Brain microvascular endothelial cell (primary cell): ENCODE results near the gene FARP1.
A peak's percentile ranks its signal among the peaks of the same experiment; 100 is the strongest.

Experiments
- DNase-seq: peaks from one replicate; pipeline ENCODE4 v3.0.0-alpha.2; 2020
- H3K27ac ChIP-seq: fragments of 250-450 bp; sonication (Bioruptor Pico); 2 replicates; pipeline ENCODE4 v1.5.1; 2020; ENCODE audit warnings: mild to moderate bottlenecking, moderate library complexity
- H3K27me3 ChIP-seq: fragments of 250-450 bp; sonication (Bioruptor Pico); replicated peaks from 2 replicates; pipeline ENCODE4 v1.5.1; 2020; ENCODE audit warnings: mild to moderate bottlenecking
- H3K36me3 ChIP-seq: fragments of 250-450 bp; sonication (Bioruptor Pico); replicated peaks from 2 replicates; pipeline ENCODE4 v1.5.1; 2020; ENCODE audit warnings: mild to moderate bottlenecking
- H3K4me3 ChIP-seq: 2 replicates; pipeline ENCODE4 v1.5.1; 2011; ENCODE audit warnings: low read depth, mild to moderate bottlenecking, control low read depth, low read length, moderate library complexity
- CTCF ChIP-seq: IDR thresholded peaks from 2 replicates; pipeline ENCODE4 v1.5.1; 2011; ENCODE audit warnings: low read depth, mild to moderate bottlenecking, moderate library complexity, low read length, control low read depth, inconsistent platforms; ENCODE audit errors: missing control alignments
- in situ Hi-C: cut with HindIII; loops from 2 replicates; pipeline ENCODE4 v1.10.0; 2017; ENCODE audit warnings: low sequenced_read_pairs, low pct_ligation_motif_present

The FARP1 gene

DNA sequence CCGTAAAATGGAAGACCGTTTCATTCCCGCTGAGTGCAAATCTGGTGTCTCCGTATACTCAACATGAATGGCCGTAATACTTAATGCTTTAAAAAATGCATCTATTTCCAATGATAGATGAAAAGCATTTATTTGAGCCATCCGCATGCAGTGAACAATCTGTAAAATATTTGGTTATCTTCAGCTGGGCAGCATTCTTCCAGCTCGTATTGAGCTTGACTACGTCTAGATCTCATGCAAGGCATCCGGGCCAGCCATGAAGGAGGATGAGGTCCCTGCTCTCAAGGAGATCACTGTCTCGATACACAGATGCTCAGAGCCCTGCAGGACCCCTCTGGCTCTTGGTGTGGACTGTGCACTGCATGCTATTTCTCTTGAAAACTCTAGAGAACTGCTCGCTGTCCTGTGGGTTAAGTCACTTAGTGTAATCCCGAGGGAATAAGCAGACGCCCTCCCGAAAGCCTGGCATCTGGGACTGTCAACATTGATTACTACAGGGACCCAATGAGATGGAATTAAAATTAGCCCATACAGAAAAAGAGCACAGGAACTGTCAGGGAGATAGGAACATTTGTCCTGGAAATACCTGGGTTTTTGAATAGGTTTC lies 146.5 kb downstream of the FARP1 start:
- no peak overlapping the region for H3K4me3 ChIP-seq
- H3K27me3 ChIP-seq, result no peaks in the 10 kb centered on the region
- H3K27ac ChIP-seq, result no peak overlapping the region
- in situ Hi-C loops, result no loop called here
- no peak for TF ChIP-seq CTCF
- DNase-seq, result peak; percentile 54
- H3K36me3 ChIP-seq, result no peaks in the 10 kb centered on the region

DNA sequence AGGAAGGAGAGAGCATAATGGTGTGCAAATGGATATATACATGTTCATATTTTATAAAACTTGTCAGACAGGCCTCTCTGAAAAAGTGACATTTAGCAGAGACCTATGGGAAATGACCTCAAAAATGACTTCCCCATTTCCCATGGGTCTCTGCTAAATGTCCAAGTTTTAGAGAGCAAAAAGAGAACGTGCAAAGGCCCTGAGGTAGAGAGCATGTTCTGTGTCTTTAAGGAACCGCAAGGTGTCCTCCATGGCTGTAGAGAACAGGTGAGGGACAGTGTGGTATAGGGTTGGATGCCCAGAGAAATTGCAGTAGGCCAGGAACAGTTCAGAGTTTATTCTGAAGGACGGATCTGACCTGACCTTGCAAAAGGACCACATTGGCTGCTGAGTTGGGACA lies 147.4 kb downstream of the FARP1 start:
- DNase-seq, result no peak
- in situ Hi-C loops, result no loop called here

GRCh38 chr13:98291658-98292057 lies 148.8 kb downstream of the FARP1 start:
- Histone ChIP-seq H3K4me3 (no peak overlapping the region), H3K36me3 (no peaks in the 10 kb centered on the region), H3K27ac (no peak overlapping the region), H3K27me3 (no peaks in the 10 kb centered on the region)
- in situ Hi-C loops, result no loop called here
- DNase-seq, result no peak
- no peak for TF ChIP-seq CTCF

More for the DNA sequence above, 147.4 kb downstream of the FARP1 start:
- no peak for TF ChIP-seq CTCF
- Histone ChIP-seq H3K27ac (no peak overlapping the region), H3K27me3 (no peaks in the 10 kb centered on the region), H3K4me3 (no peak overlapping the region), H3K36me3 (no peaks in the 10 kb centered on the region)

DNA sequence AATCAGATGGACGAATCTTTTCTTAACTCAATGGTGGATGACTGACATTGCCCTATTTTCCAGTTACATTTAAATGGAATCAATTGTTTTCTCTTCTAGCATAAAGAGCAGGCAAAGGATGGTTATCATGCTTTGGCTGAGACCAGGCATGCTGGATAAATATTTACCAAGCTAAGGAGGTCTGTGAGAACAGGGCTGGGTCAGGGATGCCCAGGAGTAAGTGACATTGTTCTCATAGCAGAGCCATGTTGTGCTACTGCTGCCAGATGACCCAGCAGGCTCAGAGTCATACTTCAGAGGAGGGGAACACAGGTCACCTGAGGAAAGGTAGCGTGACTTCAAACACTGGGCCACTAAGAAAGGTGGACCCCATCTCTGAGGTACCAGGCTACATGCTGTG lies 150.2 kb downstream of the FARP1 start:
- Histone ChIP-seq H3K36me3 (no peaks in the 10 kb centered on the region), H3K27ac (no peak overlapping the region), H3K27me3 (no peaks in the 10 kb centered on the region), H3K4me3 (no peak overlapping the region)
- in situ Hi-C loops, result no loop called here
- DNase-seq, result no peak
- no peak for TF ChIP-seq CTCF

GRCh38 chr13:98293570-98294142 lies 150.8 kb downstream of the FARP1 start:
- Histone ChIP-seq H3K4me3 (no peak overlapping the region), H3K36me3 (no peaks in the 10 kb centered on the region), H3K27ac (no peak overlapping the region), H3K27me3 (no peaks in the 10 kb centered on the region)
- no peak for DNase-seq
- no peak for TF ChIP-seq CTCF
- in situ Hi-C loops, result no loop called here

GRCh38 chr13:98295371-98295770 lies 152.5 kb downstream of the FARP1 start:
- H3K36me3 ChIP-seq, result no peaks in the 10 kb centered on the region
- H3K27me3 ChIP-seq, result no peaks in the 10 kb centered on the region
- in situ Hi-C loops, result no loop called here
- TF ChIP-seq CTCF, result no peak
- no peak for DNase-seq
- no peak overlapping the region for H3K4me3 ChIP-seq
- no peak overlapping the region for H3K27ac ChIP-seq
